NCI-H2171 (cell line): ENCODE results near the gene ZNF555.
"Not testable (repeated sequence)": the region's sequence is repeated elsewhere in the genome, so short reads cannot be mapped to it uniquely, and the experiment has no call there.

Experiments
- DNase-seq: peaks from one replicate; lab custom pipeline; 2025; lab: John Stamatoyannopoulos, UW

The ZNF555 gene

GRCh38 chr19:2840794-2841791 lies at the start of gene ZNF555:
TSS of gene ZNF555 (plus strand) at chr19:2841475. CDS start at chr19:2841573, 98 bp downstream.
- peak; percentile 99 for DNase-seq

- no peak for DNase-seq
Observed at GRCh38 chr19:2791876-2792275, 49.4 kb upstream of the ZNF555 start.

GRCh38 chr19:2792666-2793065 lies 48.6 kb upstream of the ZNF555 start:
- not testable (repeated sequence) for DNase-seq

- no peak for DNase-seq
Observed at GRCh38 chr19:2793126-2793525, 48.1 kb upstream of the ZNF555 start.

GRCh38 chr19:2793577-2793976 lies 47.7 kb upstream of the ZNF555 start:
- no peak for DNase-seq

- no peak for DNase-seq
Observed at GRCh38 chr19:2795827-2796658, 45.2 kb upstream of the ZNF555 start.

- no peak for DNase-seq
Observed at GRCh38 chr19:2796659-2797266, 44.5 kb upstream of the ZNF555 start.

- no peak for DNase-seq
Observed at GRCh38 chr19:2797280-2797679, 44.0 kb upstream of the ZNF555 start.

GRCh38 chr19:2798158-2798685 lies 43.1 kb upstream of the ZNF555 start:
- no peak for DNase-seq

GRCh38 chr19:2798733-2799132 lies 42.5 kb upstream of the ZNF555 start:
- DNase-seq, result no peak

- DNase-seq, result no peak
Observed at GRCh38 chr19:2799273-2800020, 41.8 kb upstream of the ZNF555 start.

- DNase-seq, result no peak
Observed at GRCh38 chr19:2800506-2800905, 40.8 kb upstream of the ZNF555 start.

- DNase-seq, result no peak
Observed at GRCh38 chr19:2802826-2803225, 38.4 kb upstream of the ZNF555 start.

- DNase-seq, result no peak
Observed at GRCh38 chr19:2803486-2804155, 37.7 kb upstream of the ZNF555 start.

GRCh38 chr19:2804156-2805004 lies 36.9 kb upstream of the ZNF555 start:
- no peak for DNase-seq

GRCh38 chr19:2805261-2805900 lies 35.9 kb upstream of the ZNF555 start:
- DNase-seq, result no peak

GRCh38 chr19:2805991-2806649 lies 35.2 kb upstream of the ZNF555 start:
- DNase-seq, result no peak

- DNase-seq, result no peak
Observed at GRCh38 chr19:2806736-2807378, 34.4 kb upstream of the ZNF555 start.
